GM19438 (cell line): ENCODE data around the gene TPD52L1.

Experiments
- ATAC-seq: cut with Tn5 transposase; IDR thresholded peaks from one replicate; pipeline ENCODE4 v1.9.1; 2021; ENCODE audit warnings: low read depth; ENCODE audit not compliant: unreplicated experiment

Gene TPD52L1

GRCh38 chr6:125231574-125232343, 78.2 kb downstream of the TPD52L1 start:
- no peak for ATAC-seq

GRCh38 chr6:125232466-125232865, 78.9 kb downstream of the TPD52L1 start:
- no peak for ATAC-seq

- ATAC-seq, result no peak
Measured at GRCh38 chr6:125233202-125233601, 79.6 kb downstream of the TPD52L1 start.

- no peak for ATAC-seq
Measured at GRCh38 chr6:125236536-125237327, 83.2 kb downstream of the TPD52L1 start.

- no peak for ATAC-seq
Measured at GRCh38 chr6:125237764-125238163, 84.2 kb downstream of the TPD52L1 start.

GRCh38 chr6:125245109-125245508, 91.5 kb downstream of the TPD52L1 start:
- ATAC-seq, result no peak

- no peak for ATAC-seq
Measured at GRCh38 chr6:125245523-125246264, 92.1 kb downstream of the TPD52L1 start.

- ATAC-seq, result no peak
Measured at GRCh38 chr6:125246566-125246965, 93.0 kb downstream of the TPD52L1 start.

- no peak for ATAC-seq
Measured at GRCh38 chr6:125248136-125248535, 94.6 kb downstream of the TPD52L1 start.

GRCh38 chr6:125250511-125250910, 96.9 kb downstream of the TPD52L1 start:
- ATAC-seq, result no peak

GRCh38 chr6:125251516-125252220, 98.1 kb downstream of the TPD52L1 start:
- ATAC-seq, result no peak

GRCh38 chr6:125252891-125253290, 99.3 kb downstream of the TPD52L1 start:
- no peak for ATAC-seq

- ATAC-seq, result no peak
Measured at GRCh38 chr6:125253881-125254280, 100.3 kb downstream of the TPD52L1 start.

- ATAC-seq, result no peak
Measured at GRCh38 chr6:125254321-125254720, 100.7 kb downstream of the TPD52L1 start.

- ATAC-seq, result no peak
Measured at GRCh38 chr6:125255201-125255600, 101.6 kb downstream of the TPD52L1 start.

GRCh38 chr6:125257351-125257750, 103.8 kb downstream of the TPD52L1 start:
- no peak for ATAC-seq

GRCh38 chr6:125258651-125259353, 105.2 kb downstream of the TPD52L1 start:
- ATAC-seq, result no peak

GRCh38 chr6:125259354-125259736, 105.8 kb downstream of the TPD52L1 start:
- no peak for ATAC-seq

GRCh38 chr6:125262016-125263013, 108.7 kb downstream of the TPD52L1 start:
- ATAC-seq, result no peak
